Measurements from ENCODE around the gene TRIOBP.
"Not testable (repeated sequence)": the region's sequence is repeated elsewhere in the genome, so short reads cannot be mapped to it uniquely, and the experiment has no call there.

Gene TRIOBP

DNA sequence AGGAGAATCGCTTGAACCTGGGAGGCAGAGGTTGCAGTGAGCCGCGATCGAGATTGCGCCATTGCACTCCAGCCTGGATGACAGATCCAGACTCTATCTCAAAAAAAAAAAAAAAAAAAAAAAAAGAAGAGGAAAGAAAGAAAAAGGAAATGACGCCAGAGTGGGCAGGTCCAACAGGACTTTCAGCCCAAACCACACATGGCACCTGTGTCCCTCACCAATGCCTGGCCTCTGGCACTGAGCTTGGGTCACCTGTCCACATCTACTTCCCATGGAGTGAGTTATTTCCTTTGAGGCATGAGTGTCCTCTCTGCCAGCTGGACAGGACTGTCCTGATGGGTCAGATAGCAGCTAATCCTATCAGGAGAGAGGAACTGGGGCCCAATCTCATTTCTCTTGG, 95.6 kb downstream of the TRIOBP start:
- no peaks in the 10 kb centered on the region for H3K36me3 ChIP-seq (ENCODE audit: control insufficient read depth, insufficient read depth, low read length)
- no peak for TF ChIP-seq CTCF (IDR thresholded peaks at IDR 0.05; ENCODE audit: insufficient read depth, low read length, poor library complexity, severe bottlenecking)
- H3K27me3 ChIP-seq (replicated peaks; ENCODE audit: control insufficient read depth, insufficient read depth, low read length): no peaks in the 10 kb centered on the region
- H3K4me3 ChIP-seq (replicated peaks; ENCODE audit: low read depth, low read length): no peak overlapping the region
- no peak for DNase-seq (ENCODE audit: extremely low read depth, insufficient read length)

GRCh38 chr22:37794376-37794775, 97.5 kb downstream of the TRIOBP start:
- no peak for TF ChIP-seq CTCF (IDR thresholded peaks at IDR 0.05; ENCODE audit: insufficient read depth, low read length, poor library complexity, severe bottlenecking)
- H3K4me3 ChIP-seq (replicated peaks; ENCODE audit: low read depth, low read length): no peak overlapping the region
- no peaks in the 10 kb centered on the region for H3K36me3 ChIP-seq (ENCODE audit: control insufficient read depth, insufficient read depth, low read length)
- H3K27me3 ChIP-seq (replicated peaks; ENCODE audit: control insufficient read depth, insufficient read depth, low read length): no peaks in the 10 kb centered on the region
- no peak for DNase-seq (ENCODE audit: extremely low read depth, insufficient read length)

DNA sequence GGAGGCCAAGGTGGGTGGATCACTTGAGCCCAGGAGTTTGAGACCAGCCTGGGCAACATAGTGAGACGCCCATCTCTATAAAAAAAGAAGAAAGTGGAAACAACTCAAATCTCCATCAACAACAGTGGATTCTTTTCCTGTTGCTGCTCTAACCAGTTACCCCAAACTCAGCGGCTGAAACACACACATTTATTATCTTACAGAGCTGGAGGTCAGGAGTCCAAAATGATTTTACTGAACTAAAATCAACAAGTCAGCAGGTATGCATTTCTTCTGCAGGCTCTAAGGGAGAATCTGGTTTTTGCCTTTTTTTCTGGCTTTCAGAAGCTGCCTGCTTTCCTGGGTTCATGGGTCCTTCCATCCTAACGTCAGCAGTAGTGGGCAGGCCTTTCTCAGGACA, 99.2 kb downstream of the TRIOBP start:
- no peaks in the 10 kb centered on the region for H3K36me3 ChIP-seq (ENCODE audit: control insufficient read depth, insufficient read depth, low read length)
- DNase-seq (ENCODE audit: extremely low read depth, insufficient read length): no peak
- H3K27me3 ChIP-seq (replicated peaks; ENCODE audit: control insufficient read depth, insufficient read depth, low read length): no peaks in the 10 kb centered on the region
- TF ChIP-seq CTCF (IDR thresholded peaks at IDR 0.05; ENCODE audit: insufficient read depth, low read length, poor library complexity, severe bottlenecking): no peak
- no peak overlapping the region for H3K4me3 ChIP-seq (replicated peaks; ENCODE audit: low read depth, low read length)

DNA sequence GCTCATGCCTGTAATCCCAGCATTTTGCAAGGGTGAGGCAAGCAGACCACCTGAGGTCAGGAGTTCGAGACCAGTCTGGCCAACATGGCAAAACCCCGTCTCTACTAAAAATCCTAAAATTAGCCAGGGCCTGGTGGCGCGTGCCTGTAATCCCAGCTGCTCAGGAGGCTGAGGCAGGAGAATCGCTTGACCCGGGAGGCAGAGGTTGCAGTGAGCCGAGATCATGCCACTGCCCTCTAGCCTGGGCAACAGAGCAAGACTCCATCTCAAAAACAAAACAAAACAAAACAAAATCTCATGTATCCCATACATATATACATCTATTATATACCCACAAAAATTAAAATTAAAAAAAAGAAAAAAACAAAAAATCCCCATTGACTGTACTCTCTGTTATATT, 100.4 kb downstream of the TRIOBP start:
- not testable (repeated sequence) for DNase-seq (ENCODE audit: extremely low read depth, insufficient read length); H3K27me3 ChIP-seq (replicated peaks; ENCODE audit: control insufficient read depth, insufficient read depth, low read length); H3K36me3 ChIP-seq (ENCODE audit: control insufficient read depth, insufficient read depth, low read length)

DNA sequence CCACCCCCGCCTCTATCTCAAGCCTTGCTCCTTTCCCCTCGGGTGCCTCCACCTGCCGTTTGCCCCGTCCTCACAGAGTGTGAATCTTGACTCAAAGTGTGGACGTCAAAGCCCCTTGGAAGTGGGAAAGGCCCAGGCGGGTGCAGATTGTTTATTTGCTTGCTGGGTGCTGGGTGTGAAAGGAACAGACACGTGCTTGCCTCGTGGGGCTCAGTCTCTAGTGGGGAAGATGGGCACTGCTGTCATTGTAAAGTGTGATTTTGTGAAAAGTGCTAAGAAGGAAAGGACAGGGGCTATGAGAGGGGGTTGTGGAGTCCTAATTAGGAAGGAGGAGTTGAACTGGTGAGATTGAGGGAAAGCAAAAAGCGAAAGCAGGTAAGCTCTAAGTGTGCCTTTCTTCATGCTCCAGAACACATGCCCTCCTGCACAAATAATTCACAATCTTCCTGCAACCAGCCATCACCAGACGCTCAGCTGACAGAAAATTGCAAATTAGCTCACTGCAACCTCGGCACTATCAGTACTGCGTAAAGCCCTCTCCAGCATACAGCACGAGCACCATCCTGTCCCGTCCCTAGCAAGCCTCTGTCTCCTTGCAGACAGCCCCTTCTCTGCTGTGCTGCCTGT, 101.1 kb downstream of the TRIOBP start:
- Histone ChIP-seq H3K36me3 (ENCODE audit: control insufficient read depth, insufficient read depth, low read length) (no peaks in the 10 kb centered on the region), H3K27me3 (replicated peaks; ENCODE audit: control insufficient read depth, insufficient read depth, low read length) (no peaks in the 10 kb centered on the region), H3K4me3 (replicated peaks; ENCODE audit: low read depth, low read length) (no peak overlapping the region)
- no peak for DNase-seq (ENCODE audit: extremely low read depth, insufficient read length)
- no peak for TF ChIP-seq CTCF (IDR thresholded peaks at IDR 0.05; ENCODE audit: insufficient read depth, low read length, poor library complexity, severe bottlenecking)

More for the DNA sequence above, 100.4 kb downstream of the TRIOBP start:
- not testable (repeated sequence) for H3K4me3 ChIP-seq (replicated peaks; ENCODE audit: low read depth, low read length)

- H3K4me3 ChIP-seq (replicated peaks; ENCODE audit: low read depth, low read length); H3K27me3 ChIP-seq (replicated peaks; ENCODE audit: control insufficient read depth, insufficient read depth, low read length); DNase-seq (ENCODE audit: extremely low read depth, insufficient read length); H3K36me3 ChIP-seq (ENCODE audit: control insufficient read depth, insufficient read depth, low read length): not testable (repeated sequence)
Observed at GRCh38 chr22:37799979-37800378, 103.1 kb downstream of the TRIOBP start.

- peaks cover 10% of the 10 kb centered on the region; the same call in 1 of the 2 replicates for H3K27me3 ChIP-seq (replicated peaks; ENCODE audit: control insufficient read depth, insufficient read depth, low read length)
- peak overlapping the region; percentile 53 for H3K4me3 ChIP-seq (replicated peaks; ENCODE audit: low read depth, low read length)
- H3K36me3 ChIP-seq (ENCODE audit: control insufficient read depth, insufficient read depth, low read length): no peaks in the 10 kb centered on the region
- DNase-seq (ENCODE audit: extremely low read depth, insufficient read length): no peak
- no peak for TF ChIP-seq CTCF (IDR thresholded peaks at IDR 0.05; ENCODE audit: insufficient read depth, low read length, poor library complexity, severe bottlenecking)
Observed at GRCh38 chr22:37801946-37802309, 105.1 kb downstream of the TRIOBP start.

Data from GM06990 (cell line).